ENCODE data around the gene AAK1. TPM values are rescaled to one million over a fixed set of nuclear protein-coding genes. Genes with fewer than 3 reads are reported as not detected.
"Not testable (repeated sequence)": the region's sequence is repeated elsewhere in the genome, so short reads cannot be mapped to it uniquely, and the experiment has no call there.

The AAK1 gene
- total RNA-seq, 2 experiments from 2014 or later = 114 to 115 TPM

- intact Hi-C loops (cut with micrococcal nuclease) = no loop called here
- no peak for TF ChIP-seq CTCF (IDR thresholded peaks at IDR 0.05)
- no peak for DNase-seq
- Mint-ChIP-seq H3K4me3 (no peak overlapping the region), H3K36me3 (ENCODE audit: low read depth) (peaks cover 5% of the 10 kb centered on the region), H3K27ac (no peak overlapping the region), H3K9me3 (peaks cover 3% of the 10 kb centered on the region), H3K27me3 (no peaks in the 10 kb centered on the region), H3K4me1 (ENCODE audit: low read depth) (peaks cover 58% of the 10 kb centered on the region)
- ChIA-PET CTCF (interaction anchor here (1.0 to 2.7 kb wide), 4 partner anchors 33 to 117 kb away, joined by 4 to 8 read pairs (median 6); no protein-coding TSS in a partner anchor), POLR2A (interaction anchor here (1.2 kb wide), 1 partner anchor 35 kb away, joined by 4 read pairs; no protein-coding TSS in a partner anchor)
- ATAC-seq = no peak
These were observed 39.0 kb upstream of the AAK1 start for GRCh38 chr2:69682525-69682924.

GRCh38 chr2:69680001-69680675 is 36.6 kb upstream of the AAK1 start:
- peaks cover 55% of the 10 kb centered on the region for H3K4me1 Mint-ChIP-seq (ENCODE audit: low read depth)
- intact Hi-C loops (cut with micrococcal nuclease) = no loop called here

GRCh38 chr2:69677914-69678313 is 34.4 kb upstream of the AAK1 start:
- peak; percentile 37 for ATAC-seq
- CTCF ChIA-PET = interaction anchor here (1.6 kb wide), 1 partner anchor 47 kb away, joined by 4 read pairs; no protein-coding TSS in a partner anchor

More at GRCh38 chr2:69680001-69680675, 36.6 kb upstream of the AAK1 start:
- Mint-ChIP-seq H3K27ac (no peak overlapping the region), H3K36me3 (ENCODE audit: low read depth) (peaks cover 5% of the 10 kb centered on the region), H3K27me3 (no peaks in the 10 kb centered on the region), H3K4me3 (no peak overlapping the region), H3K9me3 (peaks cover 3% of the 10 kb centered on the region)
- ChIA-PET CTCF (interaction anchor here (1.0 to 1.2 kb wide), 2 partner anchors 13 to 45 kb away, joined by 4 read pairs; no protein-coding TSS in a partner anchor), POLR2A (no interaction called here)
- DNase-seq (no peak), ATAC-seq (no peak)
- TF ChIP-seq CTCF (IDR thresholded peaks at IDR 0.05) = no peak

GRCh38 chr2:69676146-69676545 is 32.6 kb upstream of the AAK1 start:
- intact Hi-C loops (cut with micrococcal nuclease) = no loop called here
- no peak for ATAC-seq
- Mint-ChIP-seq H3K27me3 (no peaks in the 10 kb centered on the region), H3K4me1 (ENCODE audit: low read depth) (peaks cover 42% of the 10 kb centered on the region), H3K27ac (no peak overlapping the region), H3K36me3 (ENCODE audit: low read depth) (peaks cover 5% of the 10 kb centered on the region), H3K4me3 (no peak overlapping the region), H3K9me3 (peaks cover 6% of the 10 kb centered on the region)
- TF ChIP-seq CTCF (IDR thresholded peaks at IDR 0.05) = no peak
- DNase-seq = no peak
- ChIA-PET POLR2A (interaction anchor here (0.6 to 1.1 kb wide), 2 partner anchors 31 to 635 kb away, joined by 4 to 5 read pairs; no protein-coding TSS in a partner anchor), CTCF (interaction anchor here (1.1 kb wide), 1 partner anchor 113 kb away, joined by 3 read pairs; no protein-coding TSS in a partner anchor)

More at GRCh38 chr2:69677914-69678313, 34.4 kb upstream of the AAK1 start:
- POLR2A ChIA-PET = interaction anchor here (0.7 kb wide), 1 partner anchor 827 kb away, joined by 3 read pairs; no protein-coding TSS in a partner anchor
- no peak for TF ChIP-seq CTCF (IDR thresholded peaks at IDR 0.05)
- DNase-seq = peak; percentile 37
- H3K4me3 Mint-ChIP-seq = peak overlapping the region; percentile 15
- intact Hi-C loops (cut with micrococcal nuclease) = no loop called here
- no peaks in the 10 kb centered on the region for H3K27me3 Mint-ChIP-seq
- peak overlapping the region; percentile 85 for H3K27ac Mint-ChIP-seq
- peaks cover 5% of the 10 kb centered on the region for H3K36me3 Mint-ChIP-seq (ENCODE audit: low read depth)
- peaks cover 3% of the 10 kb centered on the region for H3K9me3 Mint-ChIP-seq
- peaks cover 46% of the 10 kb centered on the region for H3K4me1 Mint-ChIP-seq (ENCODE audit: low read depth)

- DNase-seq (no peak), ATAC-seq (no peak)
- intact Hi-C loops (cut with micrococcal nuclease) = loop anchor here (2.0 kb wide), 1 partner anchor 29 kb away; no protein-coding TSS in a partner anchor
- peaks cover 3% of the 10 kb centered on the region for H3K36me3 Mint-ChIP-seq (ENCODE audit: low read depth)
- H3K4me1 Mint-ChIP-seq (ENCODE audit: low read depth) = peaks cover 25% of the 10 kb centered on the region
- ChIA-PET CTCF (interaction anchor here (0.9 to 2.3 kb wide), 4 partner anchors 24 to 114 kb away, joined by 3 to 7 read pairs (median 5); no protein-coding TSS in a partner anchor), POLR2A (interaction anchor here (0.7 to 0.8 kb wide), 2 partner anchors 9 to 11 kb away, joined by 3 to 4 read pairs; no protein-coding TSS in a partner anchor)
- H3K4me3 Mint-ChIP-seq = no peak overlapping the region
- TF ChIP-seq CTCF (IDR thresholded peaks at IDR 0.05) = no peak
- peaks cover 6% of the 10 kb centered on the region for H3K9me3 Mint-ChIP-seq
- H3K27me3 Mint-ChIP-seq = no peaks in the 10 kb centered on the region
- no peak overlapping the region for H3K27ac Mint-ChIP-seq
These were observed 30.8 kb upstream of the AAK1 start for GRCh38 chr2:69674316-69674670.

GRCh38 chr2:69673098-69673497 is 29.6 kb upstream of the AAK1 start:
- H3K27ac Mint-ChIP-seq; H3K36me3 Mint-ChIP-seq (ENCODE audit: low read depth); intact Hi-C loops (cut with micrococcal nuclease); DNase-seq; H3K4me3 Mint-ChIP-seq; H3K9me3 Mint-ChIP-seq; H3K27me3 Mint-ChIP-seq; ATAC-seq: not testable (repeated sequence)
- ChIA-PET CTCF (interaction anchor here (1.9 kb wide), 1 partner anchor 107 kb away, joined by 7 read pairs; no protein-coding TSS in a partner anchor), POLR2A (interaction anchor here (1.3 kb wide), 1 partner anchor 23 kb away, joined by 3 read pairs; no protein-coding TSS in a partner anchor)
- peaks cover 24% of the 10 kb centered on the region for H3K4me1 Mint-ChIP-seq (ENCODE audit: low read depth)
